Sciatic nerve (tissue), 2 donors: ENCODE data around the gene SLC6A12. TPM values are rescaled to one million over a fixed set of nuclear protein-coding genes. Genes with fewer than 3 reads are reported as not detected.

ENCODE experiments used
- ATAC-seq: fragments of 200-7000 bp; cut with Tn5 transposase; one replicate; pipeline ENCODE4 v1.9.1; 2020; ENCODE audit warnings: mild to moderate bottlenecking, moderate library complexity
- DNase-seq: peaks from one replicate; pipeline ENCODE4 v3.0.0-alpha.2; 2020; ENCODE audit warnings: low spot score
- intact Hi-C: fragments of 100-400 bp; cut with DNase I; formaldehyde crosslinking; loops from one replicate; pipeline ENCODE4 v1.14.2; 2022
- total RNA-seq: library from RNA; stranded (reverse); fragmentation: NEBNext Ultra II Directional; extraction: Animal tissue kit (Norgen Biotek cat#: 25700); gene quantifications from one replicate; pipeline ENCODE4 v1.2.1, GENCODE V29; 2021
- donor health status: DM: no; HTN: no; CAD: no.
- donor health status: DM: no; HTN: no; CAD: no.

Gene SLC6A12
- total RNA-seq, 1 donor from 2014 or later, result 0.40 TPM

- ATAC-seq, result no peak
- no peak for DNase-seq
- intact Hi-C loops, result no loop called here
Observed at GRCh38 chr12:172732-173161, 41.2 kb downstream of the SLC6A12 start.

- ATAC-seq (no peak), DNase-seq (no peak)
- intact Hi-C loops, result no loop called here
Observed at GRCh38 chr12:171743-172676, 41.9 kb downstream of the SLC6A12 start.

- ATAC-seq, result no peak
- intact Hi-C loops, result no loop called here
- no peak for DNase-seq
Observed at GRCh38 chr12:171276-171675, 42.7 kb downstream of the SLC6A12 start.

GRCh38 chr12:170371-171225, 43.4 kb downstream of the SLC6A12 start:
- peak; percentile 35 for ATAC-seq
- intact Hi-C loops, result no loop called here
- no peak for DNase-seq

- ATAC-seq (peak; percentile 82), DNase-seq (no peak)
- intact Hi-C loops, result no loop called here
Observed at GRCh38 chr12:169528-170370, 44.2 kb downstream of the SLC6A12 start.

- intact Hi-C loops, result no loop called here
- peak; percentile 16 for ATAC-seq
Observed at GRCh38 chr12:168763-169525, 45.0 kb downstream of the SLC6A12 start.

GRCh38 chr12:167959-168600, 45.9 kb downstream of the SLC6A12 start:
- DNase-seq (no peak), ATAC-seq (no peak)
- intact Hi-C loops, result no loop called here

More at GRCh38 chr12:168763-169525, 45.0 kb downstream of the SLC6A12 start:
- no peak for DNase-seq

GRCh38 chr12:166425-167075, 47.4 kb downstream of the SLC6A12 start:
- intact Hi-C loops, result no loop called here
- DNase-seq (no peak), ATAC-seq (no peak)

- no peak for ATAC-seq
- DNase-seq, result no peak
- intact Hi-C loops, result no loop called here
Observed at GRCh38 chr12:165862-166368, 48.0 kb downstream of the SLC6A12 start.

- intact Hi-C loops, result no loop called here
- DNase-seq (no peak), ATAC-seq (peak; percentile 27)
Observed at GRCh38 chr12:164207-164606, 49.8 kb downstream of the SLC6A12 start.

- DNase-seq, result no peak
Observed at GRCh38 chr12:163406-163986, 50.5 kb downstream of the SLC6A12 start.

GRCh38 chr12:162467-163307, 51.3 kb downstream of the SLC6A12 start:
- intact Hi-C loops, result no loop called here
- no peak for DNase-seq
- ATAC-seq, result no peak

More at GRCh38 chr12:163406-163986, 50.5 kb downstream of the SLC6A12 start:
- intact Hi-C loops, result no loop called here
- ATAC-seq, result no peak

GRCh38 chr12:161823-162222, 52.1 kb downstream of the SLC6A12 start:
- DNase-seq (no peak), ATAC-seq (no peak)
- intact Hi-C loops, result no loop called here

- DNase-seq (no peak), ATAC-seq (no peak)
- intact Hi-C loops, result no loop called here
Observed at GRCh38 chr12:160858-161257, 53.1 kb downstream of the SLC6A12 start.

- no peak for DNase-seq
- peak; percentile 40 for ATAC-seq
- intact Hi-C loops, result no loop called here
Observed at GRCh38 chr12:159156-159782, 54.7 kb downstream of the SLC6A12 start.
